Measurements from ENCODE around the gene RBM45.

The RBM45 gene

DNA sequence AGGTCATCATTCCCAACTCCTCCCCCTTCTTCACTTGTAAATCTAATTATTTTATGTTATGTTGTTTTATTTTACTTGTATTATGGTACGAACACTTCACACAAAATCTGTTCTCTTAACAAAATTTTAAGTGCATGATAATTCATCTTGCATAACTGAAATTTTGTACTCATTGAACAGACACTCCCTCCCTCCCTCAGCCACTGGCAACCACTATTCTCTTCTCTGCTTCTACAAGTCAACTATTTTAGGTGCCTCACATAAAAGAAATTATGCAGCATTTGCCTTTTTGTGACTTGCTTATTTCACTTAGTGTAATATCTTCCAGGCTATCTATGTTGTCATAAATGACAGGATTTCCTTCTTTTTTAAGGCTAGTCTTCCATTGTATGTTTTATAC, 51.7 kb downstream of the RBM45 start:
- no peak for DNase-seq

DNA sequence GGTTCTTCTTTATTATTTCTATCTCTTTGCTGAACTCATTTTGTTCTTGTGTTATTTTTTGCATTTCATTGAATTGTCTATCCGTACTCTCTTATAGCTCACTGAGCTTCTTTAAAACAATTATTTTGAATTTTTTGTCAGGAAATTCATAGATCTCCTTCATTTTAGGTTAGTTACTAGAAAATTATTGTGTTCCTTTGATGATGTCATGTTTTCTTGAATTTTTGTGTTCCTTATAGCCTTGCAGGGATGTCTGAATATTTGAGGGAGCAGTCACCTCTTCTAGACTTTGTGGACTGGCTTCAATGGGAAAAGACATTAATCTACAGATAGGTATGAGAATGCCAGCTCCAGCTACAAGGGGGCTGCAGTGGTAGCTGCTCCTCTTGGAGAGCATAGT, 61.4 kb downstream of the RBM45 start:
- DNase-seq = no peak

GRCh38 chr2:178177066-178177679, 64.9 kb downstream of the RBM45 start:
- DNase-seq = no peak
